ENCODE data around the gene ANKRD44. TPM values are rescaled to one million over a fixed set of nuclear protein-coding genes. Genes with fewer than 3 reads are reported as not detected.

The ANKRD44 gene
- total RNA-seq, 1 experiment from 2014 or later: 0.68 TPM

- TF ChIP-seq, protein P1, sequence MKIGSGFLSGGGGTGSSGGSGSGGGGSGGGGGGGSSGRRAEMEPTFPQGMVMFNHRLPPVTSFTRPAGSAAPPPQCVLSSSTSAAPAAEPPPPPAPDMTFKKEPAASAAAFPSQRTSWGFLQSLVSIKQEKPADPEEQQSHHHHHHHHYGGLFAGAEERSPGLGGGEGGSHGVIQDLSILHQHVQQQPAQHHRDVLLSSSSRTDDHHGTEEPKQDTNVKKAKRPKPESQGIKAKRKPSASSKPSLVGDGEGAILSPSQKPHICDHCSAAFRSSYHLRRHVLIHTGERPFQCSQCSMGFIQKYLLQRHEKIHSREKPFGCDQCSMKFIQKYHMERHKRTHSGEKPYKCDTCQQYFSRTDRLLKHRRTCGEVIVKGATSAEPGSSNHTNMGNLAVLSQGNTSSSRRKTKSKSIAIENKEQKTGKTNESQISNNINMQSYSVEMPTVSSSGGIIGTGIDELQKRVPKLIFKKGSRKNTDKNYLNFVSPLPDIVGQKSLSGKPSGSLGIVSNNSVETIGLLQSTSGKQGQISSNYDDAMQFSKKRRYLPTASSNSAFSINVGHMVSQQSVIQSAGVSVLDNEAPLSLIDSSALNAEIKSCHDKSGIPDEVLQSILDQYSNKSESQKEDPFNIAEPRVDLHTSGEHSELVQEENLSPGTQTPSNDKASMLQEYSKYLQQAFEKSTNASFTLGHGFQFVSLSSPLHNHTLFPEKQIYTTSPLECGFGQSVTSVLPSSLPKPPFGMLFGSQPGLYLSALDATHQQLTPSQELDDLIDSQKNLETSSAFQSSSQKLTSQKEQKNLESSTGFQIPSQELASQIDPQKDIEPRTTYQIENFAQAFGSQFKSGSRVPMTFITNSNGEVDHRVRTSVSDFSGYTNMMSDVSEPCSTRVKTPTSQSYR (CRISPR knock-in tag; IDR thresholded peaks at IDR 0.05): no peak
- TF ChIP-seq MYBL2 (CRISPR knock-in tag; IDR thresholded peaks at IDR 0.05) (no peak), ZNF532 (CRISPR knock-in tag; IDR thresholded peaks at IDR 0.05; ENCODE audit: borderline replicate concordance) (no peak), ZNF219 (CRISPR knock-in tag; IDR thresholded peaks at IDR 0.05; ENCODE audit: borderline replicate concordance) (no peak), GABPB1 (CRISPR knock-in tag; IDR thresholded peaks at IDR 0.05) (no peak), E2F1 (CRISPR knock-in tag; IDR thresholded peaks at IDR 0.05) (no peak), JAZF1 (CRISPR knock-in tag; IDR thresholded peaks at IDR 0.05) (no peak)
- TF ChIP-seq, protein P2, sequence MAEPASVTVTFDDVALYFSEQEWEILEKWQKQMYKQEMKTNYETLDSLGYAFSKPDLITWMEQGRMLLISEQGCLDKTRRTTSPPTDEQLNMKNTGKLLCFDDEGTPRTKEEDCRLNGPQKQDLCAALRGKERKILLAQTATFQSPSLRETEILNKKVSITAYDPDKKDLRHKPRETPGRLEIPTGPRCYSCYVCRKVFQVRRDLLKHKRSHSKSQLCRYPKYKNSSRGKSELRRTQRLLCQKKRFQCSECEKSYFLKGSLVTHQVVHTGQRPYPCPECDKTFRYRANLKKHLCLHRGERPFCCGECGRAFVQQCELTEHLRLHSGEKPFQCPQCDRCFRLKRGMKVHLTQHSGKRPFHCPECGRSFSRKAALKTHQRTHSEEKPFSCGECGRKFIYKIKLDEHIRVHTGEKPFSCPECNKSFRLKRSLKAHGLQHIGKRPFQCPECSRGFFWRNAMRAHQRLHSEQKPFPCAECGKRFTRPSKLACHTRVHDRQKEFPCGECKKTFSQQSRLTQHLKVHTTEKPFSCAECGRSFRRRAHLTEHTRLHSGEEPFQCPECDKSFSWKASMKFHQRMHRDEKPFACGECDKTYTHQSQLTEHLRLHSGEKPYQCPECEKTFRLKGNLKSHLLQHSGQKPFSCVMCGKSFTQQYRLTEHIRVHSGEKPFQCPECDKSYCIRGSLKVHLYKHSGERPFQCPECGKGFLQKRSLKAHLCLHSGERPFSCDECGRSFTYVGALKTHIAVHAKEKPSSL (CRISPR knock-in tag; conservative IDR thresholded peaks at IDR 0.05): no peak
Measured at GRCh38 chr2:196963043-196963442, 347.5 kb downstream of the ANKRD44 start (continued).

DNA sequence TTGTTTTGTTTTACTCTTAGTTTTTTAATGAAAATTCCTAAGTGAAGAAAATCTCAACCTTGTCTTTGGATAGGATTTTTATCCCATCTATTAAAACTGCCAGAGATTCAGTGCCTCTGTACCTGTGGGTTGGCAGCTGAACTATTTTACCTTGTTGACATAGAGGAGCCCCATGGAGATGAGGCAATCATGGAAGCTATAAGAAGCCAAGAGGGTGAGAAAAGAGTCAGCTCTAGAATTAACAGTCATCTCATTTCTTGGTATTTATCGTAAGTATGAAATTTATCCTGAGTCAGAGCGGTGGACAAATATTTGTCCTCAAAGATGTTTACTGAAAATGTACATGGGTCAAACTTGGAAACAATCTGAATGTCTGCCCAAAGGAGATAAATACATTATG lies 348.3 kb downstream of the ANKRD44 start:
- Mint-ChIP-seq H3K4me1 (peaks cover 36% of the 10 kb centered on the region), H3K27me3 (ENCODE audit: low read depth) (no peaks in the 10 kb centered on the region), H3K4me3 (no peak overlapping the region), H3K9me3 (peaks cover 7% of the 10 kb centered on the region), H3K36me3 (peaks cover 2% of the 10 kb centered on the region), H3K27ac (no peak overlapping the region)
- no peak for DNase-seq (ENCODE audit: low spot score)
- TF ChIP-seq NR1H2 (CRISPR knock-in tag; IDR thresholded peaks at IDR 0.05) (no peak), USF1 (CRISPR knock-in tag; IDR thresholded peaks at IDR 0.05) (no peak), OVOL2 (CRISPR knock-in tag; IDR thresholded peaks at IDR 0.05; ENCODE audit: borderline replicate concordance) (no peak), HMGA2 (CRISPR knock-in tag; IDR thresholded peaks at IDR 0.05) (no peak), E2F4 (CRISPR knock-in tag; IDR thresholded peaks at IDR 0.05; ENCODE audit: borderline replicate concordance, low read depth) (no peak), CREM (CRISPR knock-in tag; IDR thresholded peaks at IDR 0.05) (no peak)
- ATAC-seq: no peak
- CTCF ChIA-PET: no interaction called here
- POLR2A ChIA-PET: no interaction called here
